GM19328 (cell line): Measurements from ENCODE around the gene UTF1.

Experiments
- ATAC-seq: cut with Tn5 transposase; IDR thresholded peaks from one replicate; pipeline ENCODE4 v1.9.1; 2021; ENCODE audit warnings: mild to moderate bottlenecking, moderate library complexity; ENCODE audit not compliant: unreplicated experiment

Gene UTF1

GRCh38 chr10:133276100-133276434 is 46.0 kb downstream of the UTF1 start:
- ATAC-seq = no peak

GRCh38 chr10:133276435-133277201 is 46.6 kb downstream of the UTF1 start, which contains the start of gene ADAM8:
ADAM8 (minus strand) TSS chr10:133276868; CDS start chr10:133276817, 51 bp downstream.
- peak; percentile 54 for ATAC-seq

DNA sequence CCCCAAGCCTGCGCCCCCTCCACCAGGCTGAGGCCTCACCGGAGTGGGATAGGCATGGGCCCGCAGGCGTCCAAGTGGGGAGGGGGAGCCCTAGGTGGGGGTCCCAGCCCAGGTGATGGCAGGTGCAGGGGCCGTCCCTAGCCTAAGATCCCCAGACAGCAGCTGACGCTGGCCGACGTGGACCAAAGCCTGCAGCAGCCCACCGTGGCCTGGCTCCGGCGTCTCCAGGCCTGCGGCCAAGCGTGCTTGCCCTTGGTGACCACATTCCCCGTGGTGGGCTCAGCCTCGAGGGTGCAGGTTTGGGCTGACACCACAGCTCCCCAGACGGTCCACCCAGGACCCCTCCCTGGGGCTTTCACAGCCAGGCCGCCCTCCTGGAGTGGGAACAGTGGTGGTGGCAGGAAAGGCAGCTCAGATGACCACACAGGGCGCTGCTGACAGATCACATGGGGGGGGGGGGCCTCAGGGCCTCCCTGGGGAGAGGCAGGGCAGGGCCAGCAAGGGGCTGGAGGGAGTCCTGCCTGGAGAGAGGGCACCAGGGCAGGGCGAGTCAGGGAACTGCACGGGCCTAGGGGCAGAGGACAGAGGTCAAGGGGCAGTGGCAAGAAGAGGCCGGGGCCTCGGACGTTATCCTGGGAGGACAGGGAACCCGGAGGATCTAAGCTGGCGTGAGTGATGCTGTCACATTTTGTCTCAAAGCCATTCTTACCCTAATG is 47.4 kb downstream of the UTF1 start:
- no peak for ATAC-seq

DNA sequence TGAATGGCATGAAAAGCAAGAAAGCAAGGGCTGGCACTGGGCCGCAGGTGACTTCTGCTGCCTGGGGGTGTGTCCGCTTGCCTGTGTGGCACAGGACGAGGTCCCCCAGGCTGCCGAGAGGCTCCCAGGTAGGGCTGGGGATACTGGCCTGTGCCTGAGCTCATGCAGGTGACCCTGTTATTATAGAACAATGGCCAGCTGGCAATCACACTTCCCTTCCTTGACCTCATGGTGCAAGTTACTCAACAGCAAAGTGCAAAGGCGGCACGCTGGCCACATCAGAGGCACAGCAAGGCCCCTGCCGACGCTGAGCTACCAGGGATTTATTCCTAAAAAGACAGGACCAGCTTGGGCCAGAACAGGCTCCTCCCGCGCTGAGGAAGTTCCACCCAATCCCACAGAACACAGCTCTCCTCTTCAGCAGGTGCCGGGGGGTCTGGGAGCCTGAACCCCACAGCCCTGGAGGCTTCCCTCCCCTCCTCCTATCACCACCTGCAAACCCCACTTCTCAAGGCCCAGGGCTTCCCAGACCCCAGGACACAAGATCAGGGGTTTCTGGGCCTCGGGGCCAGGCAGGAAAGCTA is 48.1 kb downstream of the UTF1 start:
- no peak for ATAC-seq

DNA sequence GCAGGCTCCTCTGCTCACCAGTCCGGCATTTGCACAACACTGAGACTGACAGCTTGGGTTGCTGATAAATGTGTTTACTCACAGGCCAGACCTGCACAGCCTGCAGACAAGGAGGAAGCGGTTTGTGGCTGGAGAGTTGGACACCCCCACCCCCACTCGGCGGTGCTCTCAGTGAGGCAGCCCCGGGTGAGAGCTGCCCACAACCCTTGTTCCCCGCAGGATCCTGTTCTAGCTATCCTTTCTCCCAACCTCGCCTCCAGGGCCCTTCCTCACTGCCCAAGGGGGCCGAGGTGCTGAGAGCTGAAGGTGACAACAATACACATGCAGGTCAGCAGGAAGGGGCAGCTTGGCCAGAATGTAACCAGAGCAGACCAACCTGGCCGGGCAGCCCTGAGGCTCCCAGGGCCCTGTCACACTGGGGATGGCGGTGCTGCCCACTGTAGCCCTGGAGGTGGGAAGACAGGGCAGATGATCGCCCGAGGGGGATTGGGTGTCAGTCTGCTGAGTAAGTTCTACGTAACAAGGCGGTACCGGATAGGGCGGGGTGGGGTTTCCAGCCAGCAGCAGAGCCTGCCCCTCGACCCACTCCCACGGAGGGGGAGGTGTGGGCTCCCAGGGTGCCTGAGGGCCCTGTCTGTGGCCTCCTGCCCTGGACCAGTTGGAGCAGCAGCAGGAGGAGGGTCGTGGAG is 48.7 kb downstream of the UTF1 start:
- ATAC-seq = peak; percentile 36

- ATAC-seq = no peak
Observed at GRCh38 chr10:133279326-133280226, 49.6 kb downstream of the UTF1 start.

DNA sequence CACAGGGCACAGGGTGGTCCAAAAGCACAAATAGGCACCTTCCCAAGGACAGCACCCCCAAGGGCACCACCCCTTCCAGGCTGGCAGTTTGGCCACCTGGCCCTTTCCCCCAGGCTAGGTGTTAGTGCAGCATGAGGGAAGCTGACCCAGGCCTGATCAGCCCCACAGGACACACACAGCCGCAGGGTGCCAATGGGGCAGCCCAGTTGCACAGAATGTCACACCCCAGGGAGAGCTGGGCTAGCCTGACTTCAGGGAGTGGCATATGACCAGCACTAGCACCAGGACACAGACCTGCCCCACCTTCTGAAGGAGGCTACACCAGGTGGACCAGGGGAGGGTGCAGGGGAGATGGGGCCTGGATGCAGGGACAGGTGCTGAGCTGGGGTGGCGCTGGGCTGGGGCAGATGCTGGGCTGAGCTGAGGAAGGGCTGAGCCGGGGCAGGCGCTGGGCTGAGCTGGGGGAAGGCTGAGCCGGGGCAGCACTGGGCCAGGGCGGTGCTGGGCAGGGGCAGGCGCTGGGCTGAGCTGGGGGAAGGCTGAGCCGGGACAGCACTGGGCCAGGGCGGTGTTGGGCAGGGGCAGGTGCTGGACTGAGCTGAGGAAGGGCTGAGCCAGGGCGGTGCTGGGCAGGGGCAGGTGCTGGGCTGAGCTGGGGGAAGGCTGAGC is 50.5 kb downstream of the UTF1 start:
- no peak for ATAC-seq

DNA sequence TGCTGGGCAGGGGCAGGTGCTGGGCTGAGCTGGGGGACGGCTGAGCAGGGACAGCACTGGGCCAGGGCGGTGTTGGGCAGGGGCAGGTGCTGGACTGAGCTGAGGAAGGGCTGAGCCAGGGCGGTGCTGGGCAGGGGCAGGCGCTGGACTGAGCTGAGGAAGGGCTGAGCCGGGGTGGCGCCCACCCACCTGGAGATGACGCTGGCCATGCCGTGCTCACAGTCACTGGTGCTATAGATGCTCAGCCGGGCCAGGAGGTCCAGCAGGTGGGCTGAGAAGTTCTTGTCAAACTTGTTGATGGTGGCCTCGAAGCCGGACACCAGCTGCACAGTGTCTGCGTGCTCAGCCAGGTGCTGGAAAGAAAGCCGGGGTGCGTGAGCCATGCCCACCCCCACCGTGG is 51.1 kb downstream of the UTF1 start:
- ATAC-seq = no peak
